ENCODE data around the gene LINGO4.

LINGO4 gene

DNA sequence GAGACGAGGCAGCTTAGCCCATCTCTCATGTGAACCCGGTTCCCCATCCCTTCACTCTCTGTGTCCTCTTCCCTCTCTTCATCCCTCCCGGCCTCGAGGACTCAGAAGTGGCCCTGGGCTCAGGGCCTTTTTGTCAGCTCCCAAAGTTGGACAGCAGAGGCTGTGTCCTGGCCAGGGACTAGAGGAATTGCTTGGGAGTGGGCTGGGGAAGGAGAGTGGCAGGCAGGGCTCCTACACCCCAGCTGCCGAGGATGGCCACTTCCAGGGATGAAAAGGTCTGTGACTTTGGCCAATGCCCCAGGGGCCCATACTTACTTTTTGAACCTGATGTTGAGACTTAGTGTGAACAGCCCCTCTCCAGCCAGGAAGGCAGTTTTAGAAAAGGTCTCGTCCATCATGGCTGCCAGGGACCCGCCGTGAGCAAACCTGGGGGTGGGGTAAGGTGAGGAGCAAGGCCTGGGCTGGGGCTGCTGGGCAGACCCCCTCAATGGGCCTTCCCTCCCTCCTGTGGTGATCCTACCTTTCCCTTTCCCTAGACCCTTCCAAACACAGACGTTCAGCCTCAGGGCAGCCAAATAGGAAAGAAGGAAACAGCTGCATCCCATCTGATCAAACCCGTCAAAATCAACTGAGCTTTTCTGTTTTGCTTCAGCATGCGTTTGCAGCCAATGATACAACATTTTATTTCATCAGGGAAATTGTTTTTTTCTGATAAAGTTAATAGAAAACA is 42.8 kb upstream of the LINGO4 start:
- TF ChIP-seq, protein P1, sequence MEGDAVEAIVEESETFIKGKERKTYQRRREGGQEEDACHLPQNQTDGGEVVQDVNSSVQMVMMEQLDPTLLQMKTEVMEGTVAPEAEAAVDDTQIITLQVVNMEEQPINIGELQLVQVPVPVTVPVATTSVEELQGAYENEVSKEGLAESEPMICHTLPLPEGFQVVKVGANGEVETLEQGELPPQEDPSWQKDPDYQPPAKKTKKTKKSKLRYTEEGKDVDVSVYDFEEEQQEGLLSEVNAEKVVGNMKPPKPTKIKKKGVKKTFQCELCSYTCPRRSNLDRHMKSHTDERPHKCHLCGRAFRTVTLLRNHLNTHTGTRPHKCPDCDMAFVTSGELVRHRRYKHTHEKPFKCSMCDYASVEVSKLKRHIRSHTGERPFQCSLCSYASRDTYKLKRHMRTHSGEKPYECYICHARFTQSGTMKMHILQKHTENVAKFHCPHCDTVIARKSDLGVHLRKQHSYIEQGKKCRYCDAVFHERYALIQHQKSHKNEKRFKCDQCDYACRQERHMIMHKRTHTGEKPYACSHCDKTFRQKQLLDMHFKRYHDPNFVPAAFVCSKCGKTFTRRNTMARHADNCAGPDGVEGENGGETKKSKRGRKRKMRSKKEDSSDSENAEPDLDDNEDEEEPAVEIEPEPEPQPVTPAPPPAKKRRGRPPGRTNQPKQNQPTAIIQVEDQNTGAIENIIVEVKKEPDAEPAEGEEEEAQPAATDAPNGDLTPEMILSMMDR (conservative IDR thresholded peaks at IDR 0.05) = no peak
- H3K27ac ChIP-seq = no peak overlapping the region

DNA sequence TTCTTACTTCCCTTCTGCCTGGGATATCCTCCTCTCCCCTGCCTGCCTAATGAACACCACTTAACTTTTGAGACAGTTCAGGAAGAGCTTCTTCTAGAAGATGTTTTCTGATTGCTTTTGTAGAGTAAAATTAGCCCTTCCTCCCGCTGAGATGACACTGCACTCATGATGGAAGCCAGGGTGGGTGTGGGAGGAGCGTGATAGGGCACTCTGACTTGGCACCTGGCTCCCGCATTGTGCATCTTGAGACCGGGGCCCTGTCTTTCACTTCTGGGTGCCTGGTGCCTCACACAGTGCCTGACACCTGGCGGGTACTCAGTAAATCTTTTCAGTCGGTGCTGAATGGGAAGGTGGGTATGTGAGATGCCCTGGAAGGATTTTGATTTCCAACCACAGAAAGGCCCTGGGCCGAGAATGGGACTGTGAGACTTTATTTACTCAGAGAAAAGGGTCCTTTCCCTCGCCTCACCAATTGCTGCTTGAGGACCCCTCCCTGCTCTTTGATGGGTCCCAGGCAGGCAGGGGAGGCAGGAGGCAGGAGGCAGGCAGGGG is 41.5 kb upstream of the LINGO4 start:
- H3K27ac ChIP-seq = no peak overlapping the region
- TF ChIP-seq, protein P1 (conservative IDR thresholded peaks at IDR 0.05) = no peak

DNA sequence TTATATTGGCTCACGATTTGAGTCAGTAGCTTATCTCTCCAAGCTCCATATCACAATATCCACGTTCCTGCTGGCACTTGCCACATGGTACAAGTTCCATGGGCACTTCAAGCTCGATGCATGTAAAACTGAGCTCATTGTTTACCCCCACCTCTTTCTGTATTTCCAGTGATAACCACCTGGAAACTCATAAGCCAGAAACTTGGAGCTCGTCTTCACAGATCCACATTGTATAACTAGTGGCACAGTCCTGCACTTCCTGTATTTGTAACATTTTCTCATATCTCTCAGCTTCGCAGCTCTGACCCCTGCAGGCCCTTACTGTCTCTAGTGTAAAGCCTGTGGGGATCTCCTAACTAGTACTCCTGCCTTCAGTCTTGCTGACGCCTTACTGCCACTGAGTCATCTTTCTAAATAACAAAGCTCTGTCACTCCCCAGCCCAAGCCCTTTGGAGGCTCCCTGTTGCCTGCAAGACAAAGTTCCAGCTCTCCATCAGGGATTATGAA is 40.9 kb upstream of the LINGO4 start:
- no peak overlapping the region for H3K27ac ChIP-seq
- TF ChIP-seq, protein P1 (conservative IDR thresholded peaks at IDR 0.05) = 0 out of 2 replicates have a peak, but pooled peaks have one; percentile 5

DNA sequence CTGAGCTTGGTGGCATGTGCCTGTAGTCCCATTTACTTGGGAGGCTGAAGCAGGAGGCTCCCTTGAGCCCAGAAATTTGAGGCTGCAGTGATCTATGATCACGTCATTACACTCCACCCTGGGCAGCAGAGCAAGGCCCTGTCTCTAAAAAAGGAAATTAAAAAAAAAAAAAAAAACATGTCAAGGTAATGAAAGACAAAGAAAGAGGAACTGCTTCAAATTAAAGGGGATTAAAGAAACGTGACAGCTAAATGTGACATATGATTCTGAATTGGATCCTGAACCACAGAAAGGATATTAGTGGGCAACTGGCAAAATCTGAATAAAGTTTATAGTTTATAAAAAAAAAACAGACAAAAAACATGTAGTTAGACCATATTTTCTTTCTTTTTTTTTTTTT is 38.2 kb upstream of the LINGO4 start:
- TF ChIP-seq, protein P1 (conservative IDR thresholded peaks at IDR 0.05) = no peak
- H3K27ac ChIP-seq = no peak overlapping the region

DNA sequence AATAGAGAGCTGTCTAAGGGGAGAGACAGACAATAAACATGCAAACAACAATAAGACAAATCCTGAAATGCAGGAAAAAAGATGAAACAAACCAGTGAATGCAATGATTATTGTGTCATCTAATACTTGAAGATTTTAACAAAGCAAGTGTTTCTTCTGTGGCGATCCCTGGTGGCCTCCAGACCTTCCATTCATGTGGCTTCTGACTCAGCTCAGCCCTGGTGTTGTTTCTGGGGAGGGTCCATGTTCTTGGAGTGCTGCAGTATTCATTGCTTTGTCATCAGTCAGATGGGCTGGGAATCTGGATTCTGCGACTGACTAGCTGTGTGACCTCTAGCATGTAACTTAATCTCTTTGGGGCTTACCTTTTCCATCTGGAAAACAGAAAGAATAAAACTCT is 35.9 kb upstream of the LINGO4 start:
- peak overlapping the region; percentile 99 for H3K27ac ChIP-seq
- TF ChIP-seq, protein P1 (conservative IDR thresholded peaks at IDR 0.05) = no peak

DNA sequence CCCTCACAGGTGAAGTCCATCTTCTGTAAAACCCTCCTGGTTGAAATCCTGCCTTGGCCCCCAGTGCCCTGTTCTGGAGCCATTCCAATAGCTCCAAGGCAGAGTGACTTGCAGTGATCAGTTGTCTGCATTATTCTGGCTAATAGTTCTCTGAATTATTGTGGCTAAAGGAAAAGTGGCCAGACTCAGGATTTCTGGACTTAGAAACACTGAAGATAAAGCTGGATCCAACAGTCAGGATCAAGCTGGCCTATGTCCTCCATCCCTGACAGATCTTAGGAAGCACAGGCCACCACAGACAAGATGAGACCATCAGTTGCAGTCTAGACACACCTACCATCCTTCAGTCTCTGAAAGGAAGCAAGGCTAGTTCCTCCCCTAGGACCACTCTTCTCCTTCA is 35.2 kb upstream of the LINGO4 start:
- H3K27ac ChIP-seq = peak overlapping the region; percentile 99

More for the DNA sequence above, 35.2 kb upstream of the LINGO4 start:
- TF ChIP-seq, protein P1 (conservative IDR thresholded peaks at IDR 0.05) = no peak
